NCI-H2081 (cell line): ENCODE measurements around the gene TBC1D19.

Source experiments
- DNase-seq, 2 experiments: peaks; one replicate each; lab custom pipeline; 2025; lab: John Stamatoyannopoulos, UW

TBC1D19 gene

DNA sequence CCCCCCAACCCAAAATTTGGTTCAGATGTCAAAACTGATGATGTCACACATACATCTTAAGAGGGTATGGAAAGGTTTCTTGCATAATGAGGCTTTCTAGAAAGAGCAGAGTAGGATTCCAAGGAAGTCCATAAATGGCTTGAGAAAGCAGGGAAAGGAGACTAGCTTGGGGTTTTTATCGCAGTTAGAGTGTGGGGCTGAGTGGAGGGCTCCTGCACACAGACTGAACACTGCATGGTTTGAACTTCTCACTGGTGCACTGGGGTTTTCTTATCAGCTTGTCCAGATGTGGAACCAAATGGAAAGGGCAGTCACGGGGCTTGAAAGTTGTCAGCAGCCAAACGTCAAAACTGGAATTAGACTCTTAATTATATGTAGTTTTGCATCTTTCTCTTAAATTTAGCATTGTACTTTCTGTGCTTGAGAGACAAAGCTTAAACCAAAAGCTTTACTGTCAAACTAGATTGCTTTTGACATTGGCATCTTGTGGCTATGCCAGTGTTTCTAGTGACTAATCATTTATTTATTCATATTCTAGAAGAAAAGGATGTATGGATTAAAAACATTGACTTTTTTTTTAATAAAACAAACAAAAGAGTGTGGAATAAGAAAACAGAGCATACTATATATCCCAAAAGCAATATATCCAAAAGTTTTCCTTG is 198.4 kb downstream of the TBC1D19 start:
- DNase-seq, result no peak

DNA sequence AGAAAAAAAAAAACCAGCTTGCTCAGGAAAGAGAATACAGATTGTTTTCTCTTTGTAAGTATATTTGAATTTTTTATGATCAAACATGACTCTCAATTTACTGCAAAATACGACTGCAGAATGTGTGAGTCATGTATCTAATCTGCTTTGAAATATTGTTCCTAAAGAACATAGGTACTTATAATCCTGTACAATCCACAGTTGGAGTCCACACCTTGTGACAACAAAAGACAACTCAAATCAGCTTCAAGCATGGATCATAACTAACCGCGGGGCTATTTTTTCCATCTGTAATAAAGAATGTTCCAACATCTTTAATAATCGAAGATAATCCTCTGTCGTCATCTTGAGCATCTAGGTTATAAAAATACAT is 198.9 kb downstream of the TBC1D19 start:
- no peak for DNase-seq

- no peak for DNase-seq
These were observed 200.5 kb downstream of the TBC1D19 start for GRCh38 chr4:26784207-26784865.

DNA sequence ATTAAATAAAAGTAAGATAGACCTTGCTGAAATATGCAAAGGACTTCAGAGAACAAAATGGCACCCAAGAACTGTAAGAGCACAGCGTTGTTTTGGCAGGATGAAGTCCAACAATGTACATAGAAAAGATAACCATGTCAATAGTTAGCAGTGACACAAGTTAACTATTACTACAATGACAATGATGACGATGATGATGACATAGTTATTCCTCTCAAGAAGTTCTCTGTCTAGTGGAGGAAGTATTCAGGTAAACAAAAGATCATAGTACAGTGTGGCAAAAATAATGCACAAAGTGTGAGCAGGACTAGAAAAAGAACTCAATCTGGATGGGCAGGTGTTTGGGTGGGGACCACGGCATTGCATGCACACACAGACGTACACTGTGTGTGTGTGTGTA is 201.4 kb downstream of the TBC1D19 start:
- no peak for DNase-seq

- no peak for DNase-seq
These were observed 201.9 kb downstream of the TBC1D19 start for GRCh38 chr4:26785810-26786209.

- no peak for DNase-seq
These were observed 203.0 kb downstream of the TBC1D19 start for GRCh38 chr4:26786916-26787315.

DNA sequence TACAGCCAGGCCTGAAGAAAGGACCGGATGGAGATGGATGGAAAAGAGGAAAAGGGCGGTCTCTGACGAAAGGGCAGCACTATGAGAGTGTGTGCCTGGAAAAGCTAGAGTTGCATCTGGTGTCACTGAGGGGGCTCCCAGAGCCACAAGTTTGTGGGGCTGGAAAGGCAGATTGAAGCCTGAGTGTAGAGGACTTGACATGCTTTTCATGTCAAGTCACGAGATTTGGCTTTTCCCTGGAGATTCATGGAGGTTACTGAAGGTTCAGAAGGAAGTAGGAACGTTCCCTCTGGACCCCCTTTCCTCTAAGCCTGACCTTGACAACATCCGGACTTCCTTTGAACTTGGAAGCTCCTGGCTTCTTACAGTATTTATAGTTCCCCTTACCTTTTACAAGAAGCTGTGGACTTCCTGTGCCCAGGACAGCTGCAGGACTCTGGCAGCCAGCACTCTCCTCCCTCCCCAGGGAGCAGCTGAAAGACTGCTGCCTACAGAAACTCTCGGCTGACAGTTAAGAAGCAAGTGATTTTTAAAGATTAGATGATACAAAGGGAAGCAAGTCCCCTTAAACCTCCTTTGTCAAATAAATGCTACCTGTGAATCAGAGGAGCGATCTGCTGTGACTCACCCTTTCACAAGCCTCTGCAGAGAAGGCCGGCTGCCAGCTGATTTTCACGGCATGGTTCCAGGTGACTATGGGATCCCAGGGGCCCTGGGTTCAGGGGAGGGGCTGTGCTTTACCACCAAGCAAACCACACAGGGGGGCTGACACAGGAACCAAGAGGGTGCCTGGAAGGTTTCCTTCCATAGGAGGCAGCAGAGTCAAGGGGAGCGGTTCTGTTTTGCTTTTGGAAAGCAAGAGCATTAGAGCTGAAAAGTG is 203.8 kb downstream of the TBC1D19 start:
- peak; percentile 49 to 71 for DNase-seq

DNA sequence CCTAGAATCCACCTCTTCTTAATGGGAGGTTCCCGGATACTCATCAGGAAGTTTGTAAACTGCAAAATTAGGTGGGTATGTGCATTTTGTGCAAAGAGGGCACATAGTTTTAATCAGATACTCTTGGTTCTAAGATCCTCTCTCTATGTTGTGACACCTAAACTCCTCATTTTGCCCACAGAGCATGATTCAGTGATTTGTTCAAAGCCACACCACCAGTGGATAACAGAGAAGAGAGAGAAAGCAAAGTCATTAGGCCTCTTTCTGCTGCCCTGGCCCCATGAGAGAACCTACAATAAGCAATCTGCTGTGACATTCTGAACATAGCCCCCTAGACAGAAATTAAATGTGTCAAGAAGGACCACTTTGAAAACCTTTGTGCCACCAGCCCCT is 204.5 kb downstream of the TBC1D19 start:
- no peak for DNase-seq

GRCh38 chr4:26789208-26789607 is 205.3 kb downstream of the TBC1D19 start:
- DNase-seq, result no peak

DNA sequence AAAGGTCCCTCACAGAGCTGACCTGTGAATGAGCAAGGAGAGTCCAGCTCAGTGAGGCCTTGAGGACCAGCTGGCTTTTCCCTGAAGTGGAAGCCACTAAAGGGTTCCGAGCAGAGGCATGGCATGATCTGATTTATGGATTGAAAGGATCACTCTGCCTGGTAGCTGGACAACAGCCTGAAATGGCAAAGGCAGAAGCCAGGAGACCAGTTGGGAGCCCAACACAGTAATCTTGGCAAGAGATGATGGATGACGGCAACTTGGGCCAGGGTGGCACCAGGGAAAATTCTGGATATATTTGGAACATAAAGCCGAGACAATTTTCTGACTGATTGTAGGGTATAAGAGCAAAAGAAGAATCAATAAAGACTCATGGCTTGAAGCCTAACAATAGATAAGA is 207.5 kb downstream of the TBC1D19 start:
- DNase-seq, result no peak

DNA sequence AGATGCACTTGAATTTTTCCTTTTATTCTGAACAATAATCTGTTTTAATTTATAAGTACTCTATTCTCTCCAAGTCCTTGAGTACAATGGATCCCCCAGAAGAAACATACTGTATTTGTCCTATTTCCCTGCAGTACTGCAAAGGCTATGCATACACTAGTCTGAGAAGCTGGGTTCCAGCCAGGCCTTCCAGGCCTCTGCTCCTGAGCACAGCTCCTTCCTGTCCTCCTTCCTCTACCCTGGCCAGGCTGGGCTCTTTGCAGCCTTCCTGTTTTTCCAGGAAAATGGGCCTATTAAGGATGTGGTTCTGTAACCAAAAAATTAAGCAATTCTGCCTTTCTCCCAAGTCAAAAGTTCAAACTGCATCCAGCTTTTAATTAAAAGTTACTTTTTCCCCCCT is 208.8 kb downstream of the TBC1D19 start:
- no peak for DNase-seq

GRCh38 chr4:26793735-26794134 is 209.9 kb downstream of the TBC1D19 start:
- DNase-seq, result no peak

- no peak for DNase-seq
These were observed 212.2 kb downstream of the TBC1D19 start for GRCh38 chr4:26796081-26796480.

- DNase-seq, result no peak
These were observed 218.9 kb downstream of the TBC1D19 start for GRCh38 chr4:26802790-26803189.

DNA sequence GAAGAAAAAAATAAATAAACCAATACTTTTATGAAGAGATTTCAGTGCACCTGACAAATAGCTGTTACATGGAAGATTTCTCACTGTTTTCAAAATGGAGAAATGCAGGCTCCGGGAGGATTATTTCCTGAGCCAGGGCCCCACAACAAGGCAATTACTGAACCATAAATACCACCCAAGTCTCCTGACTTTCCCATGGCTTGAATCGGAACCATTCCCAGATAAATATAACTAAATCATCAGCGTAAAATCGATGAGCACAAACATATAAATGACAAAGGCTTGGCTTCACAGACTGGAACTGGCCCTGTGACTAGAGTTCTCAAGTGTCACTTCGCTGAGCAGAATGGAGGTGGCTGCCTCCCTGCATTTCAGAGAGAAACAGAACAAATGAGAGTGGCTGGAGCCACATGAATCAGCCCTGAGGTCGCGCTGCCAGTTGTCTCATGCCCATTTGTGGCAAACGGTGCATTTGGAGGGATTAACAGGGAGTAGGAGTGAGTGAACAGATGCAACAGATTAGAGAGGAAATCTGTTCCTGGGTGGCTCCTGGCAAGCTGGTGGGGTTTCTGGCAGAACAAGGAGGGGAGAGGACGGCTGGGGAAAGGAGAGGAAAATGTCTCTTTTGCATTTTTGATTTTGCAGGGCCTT is 219.5 kb downstream of the TBC1D19 start:
- no peak for DNase-seq

DNA sequence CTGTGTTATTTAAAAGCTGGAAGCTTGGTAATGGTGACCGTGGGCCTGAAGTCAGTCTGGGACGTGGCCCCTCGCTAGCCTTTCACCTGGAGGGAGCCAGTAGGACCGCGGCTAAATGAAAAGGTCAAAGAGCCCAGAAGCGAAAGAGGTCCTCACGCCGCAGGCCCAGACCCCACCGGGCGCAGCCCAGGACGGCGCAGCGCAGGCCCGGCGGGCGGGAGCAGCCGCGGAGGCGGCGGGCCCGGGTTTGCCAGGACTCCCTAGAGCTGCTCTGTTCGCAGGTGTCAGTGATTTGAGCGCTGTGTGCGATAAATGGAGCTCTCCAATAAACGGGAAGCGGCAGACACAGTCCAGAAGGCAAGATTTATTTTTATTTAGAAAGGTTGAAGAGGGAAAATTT is 220.6 kb downstream of the TBC1D19 start:
- DNase-seq, result no peak

DNA sequence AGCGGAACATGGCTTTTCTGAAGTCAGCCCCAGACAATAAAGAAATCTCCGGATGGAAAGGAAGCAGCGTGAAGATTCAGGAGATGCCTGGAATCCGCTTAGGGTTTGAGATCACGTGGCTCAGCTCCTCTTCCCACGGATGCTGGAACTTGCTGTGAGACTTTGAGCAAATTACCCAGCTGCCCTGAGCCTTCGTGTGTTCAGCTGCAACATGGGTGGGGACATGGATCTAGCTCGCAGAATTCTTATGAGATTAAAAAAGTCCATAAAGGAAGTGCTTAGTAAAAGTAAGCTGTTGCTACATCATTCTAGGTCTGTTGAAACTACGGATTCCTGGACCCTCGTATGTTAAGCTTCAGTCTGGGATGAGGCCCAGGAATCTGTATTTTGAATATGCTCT is 221.0 kb downstream of the TBC1D19 start:
- no peak for DNase-seq
